ENCODE data around the gene FAM32A.
"Not testable (repeated sequence)": the region's sequence is repeated elsewhere in the genome, so short reads cannot be mapped to it uniquely, and the experiment has no call there.

FAM32A gene

GRCh38 chr19:16160943-16161560 lies 24.2 kb upstream of the FAM32A start:
- DNase-seq (ENCODE audit: low read depth): peak; percentile 39
- no peak overlapping the region for H3K4me3 ChIP-seq (ENCODE audit: low read depth, low read length)

GRCh38 chr19:16161840-16162239 lies 23.4 kb upstream of the FAM32A start:
- H3K4me3 ChIP-seq (ENCODE audit: low read depth, low read length): no peak overlapping the region
- DNase-seq (ENCODE audit: low read depth): peak; percentile 62

- no peak for DNase-seq (ENCODE audit: low read depth)
- H3K4me3 ChIP-seq (ENCODE audit: low read depth, low read length): no peak overlapping the region
Measured at GRCh38 chr19:16164222-16164890, 20.9 kb upstream of the FAM32A start.

GRCh38 chr19:16166417-16166816 lies 18.8 kb upstream of the FAM32A start:
- no peak overlapping the region for H3K4me3 ChIP-seq (ENCODE audit: low read depth, low read length)
- no peak for DNase-seq (ENCODE audit: low read depth)

- H3K4me3 ChIP-seq (ENCODE audit: low read depth, low read length): no peak overlapping the region
- DNase-seq (ENCODE audit: low read depth): no peak
Measured at GRCh38 chr19:16167055-16167454, 18.2 kb upstream of the FAM32A start.

- H3K4me3 ChIP-seq (ENCODE audit: low read depth, low read length): no peak overlapping the region
- no peak for DNase-seq (ENCODE audit: low read depth)
Measured at GRCh38 chr19:16168465-16169081, 16.6 kb upstream of the FAM32A start.

GRCh38 chr19:16170134-16170533 lies 15.1 kb upstream of the FAM32A start:
- no peak overlapping the region for H3K4me3 ChIP-seq (ENCODE audit: low read depth, low read length)

GRCh38 chr19:16175954-16176353 lies 9.3 kb upstream of the FAM32A start:
- no peak overlapping the region for H3K4me3 ChIP-seq (ENCODE audit: low read depth, low read length)
- no peak for DNase-seq (ENCODE audit: low read depth)

More at GRCh38 chr19:16170134-16170533, 15.1 kb upstream of the FAM32A start:
- no peak for DNase-seq (ENCODE audit: low read depth)

- H3K4me3 ChIP-seq (ENCODE audit: low read depth, low read length); DNase-seq (ENCODE audit: low read depth): not testable (repeated sequence)
Measured at GRCh38 chr19:16178866-16179265, 6.3 kb upstream of the FAM32A start.

GRCh38 chr19:16180611-16181010 lies 4.6 kb upstream of the FAM32A start:
- DNase-seq (ENCODE audit: low read depth): peak; percentile 52
- H3K4me3 ChIP-seq (ENCODE audit: low read depth, low read length): no peak overlapping the region

- peak overlapping the region; percentile 99 for H3K4me3 ChIP-seq (ENCODE audit: low read depth, low read length)
Measured at GRCh38 chr19:16184665-16185122, 516 bp upstream of the FAM32A start.

GRCh38 chr19:16185768-16186123 lies 536 bp downstream of the FAM32A start:
- peak overlapping the region; percentile 99 for H3K4me3 ChIP-seq (ENCODE audit: low read depth, low read length)
- DNase-seq (ENCODE audit: low read depth): no peak

More at GRCh38 chr19:16184665-16185122, 516 bp upstream of the FAM32A start:
- no peak for DNase-seq (ENCODE audit: low read depth)

GRCh38 chr19:16188521-16188920 lies 3.3 kb downstream of the FAM32A start:
- DNase-seq (ENCODE audit: low read depth): no peak
- no peak overlapping the region for H3K4me3 ChIP-seq (ENCODE audit: low read depth, low read length)

- DNase-seq (ENCODE audit: low read depth): no peak
- H3K4me3 ChIP-seq (ENCODE audit: low read depth, low read length): no peak overlapping the region
Measured at GRCh38 chr19:16190198-16190597, 5.0 kb downstream of the FAM32A start.

GRCh38 chr19:16190736-16191135 lies 5.5 kb downstream of the FAM32A start:
- no peak for DNase-seq (ENCODE audit: low read depth)
- H3K4me3 ChIP-seq (ENCODE audit: low read depth, low read length): no peak overlapping the region

GRCh38 chr19:16191216-16191908 lies 6.2 kb downstream of the FAM32A start:
- H3K4me3 ChIP-seq (ENCODE audit: low read depth, low read length): no peak overlapping the region
- no peak for DNase-seq (ENCODE audit: low read depth)

- H3K4me3 ChIP-seq (ENCODE audit: low read depth, low read length): no peak overlapping the region
- no peak for DNase-seq (ENCODE audit: low read depth)
Measured at GRCh38 chr19:16193466-16193865, 8.3 kb downstream of the FAM32A start.

GRCh38 chr19:16197188-16197621 lies 12.0 kb downstream of the FAM32A start:
- DNase-seq (ENCODE audit: low read depth): peak; percentile 86
- H3K4me3 ChIP-seq (ENCODE audit: low read depth, low read length): peak overlapping the region; percentile 99

GRCh38 chr19:16197622-16198369 lies 12.6 kb downstream of the FAM32A start, which contains the start of gene AP1M1:
TSS of gene AP1M1 (plus strand) at chr19:16197911. CDS start at chr19:16198027, 116 bp downstream.
- peak; percentile 80 for DNase-seq (ENCODE audit: low read depth)

More at GRCh38 chr19:16197622-16198369, 12.6 kb downstream of the FAM32A start, which contains the start of gene AP1M1:
- H3K4me3 ChIP-seq (ENCODE audit: low read depth, low read length): peak within 1 kb of the TSS; percentile 99
